Amniotic stem cell (primary cell): ENCODE data around the gene FGD6.
"Not testable (repeated sequence)": the region's sequence is repeated elsewhere in the genome, so short reads cannot be mapped to it uniquely, and the experiment has no call there.

ENCODE experiments used
- DNase-seq: peaks from one replicate; lab custom pipeline; 2025; lab: John Stamatoyannopoulos, UW

FGD6 gene

GRCh38 chr12:95178136-95178535 lies 39.1 kb downstream of the FGD6 start:
- no peak for DNase-seq

DNA sequence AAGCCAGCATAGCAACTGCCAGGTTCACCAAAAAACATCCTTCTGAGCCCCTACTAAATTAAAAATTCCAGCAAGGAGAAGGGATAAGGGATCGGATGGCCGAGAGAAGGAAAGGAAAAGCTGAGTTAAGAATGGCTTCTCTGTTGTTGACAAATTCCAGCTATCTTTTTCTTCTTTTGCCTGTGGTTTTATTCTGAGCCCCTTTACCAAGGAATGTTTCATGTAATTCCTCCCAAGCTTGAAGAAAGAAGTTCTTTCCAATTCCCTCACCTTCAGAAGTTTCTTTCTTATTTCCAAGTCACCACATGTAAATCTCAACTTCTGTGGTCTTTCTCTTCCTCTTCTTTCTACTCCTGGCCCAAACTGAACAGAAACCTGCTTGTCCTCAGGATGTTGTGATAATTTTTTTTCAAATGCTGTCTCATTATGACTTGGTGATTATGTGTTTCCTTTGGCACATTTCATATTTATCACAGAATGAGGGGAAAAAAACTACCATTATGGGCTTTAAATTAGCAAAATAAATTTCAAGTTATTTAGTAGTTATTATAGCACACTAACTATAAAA lies 40.0 kb downstream of the FGD6 start:
- DNase-seq, result no peak

- no peak for DNase-seq
Measured at GRCh38 chr12:95173392-95174251, 43.6 kb downstream of the FGD6 start.

DNA sequence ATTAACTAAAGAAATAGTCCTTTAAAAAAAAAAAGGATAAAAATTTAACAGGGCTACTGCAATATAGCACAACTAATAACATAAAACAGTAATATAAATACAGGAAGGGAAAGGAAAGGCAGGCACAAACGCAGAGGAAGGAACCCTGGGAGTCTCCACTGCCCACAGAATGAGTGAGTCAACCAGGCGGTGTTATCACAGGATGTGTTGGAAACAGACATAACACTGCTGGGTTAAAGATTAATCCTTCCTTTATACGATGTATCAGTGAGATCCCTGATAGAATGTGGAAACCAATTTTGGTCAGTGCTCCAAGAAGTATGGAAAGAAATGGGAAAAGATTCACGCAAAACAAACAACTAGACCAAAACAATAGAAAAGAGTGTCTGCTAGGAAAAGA lies 47.9 kb downstream of the FGD6 start:
- peak; percentile 20 for DNase-seq

- no peak for DNase-seq
Measured at GRCh38 chr12:95168746-95169145, 48.5 kb downstream of the FGD6 start.

DNA sequence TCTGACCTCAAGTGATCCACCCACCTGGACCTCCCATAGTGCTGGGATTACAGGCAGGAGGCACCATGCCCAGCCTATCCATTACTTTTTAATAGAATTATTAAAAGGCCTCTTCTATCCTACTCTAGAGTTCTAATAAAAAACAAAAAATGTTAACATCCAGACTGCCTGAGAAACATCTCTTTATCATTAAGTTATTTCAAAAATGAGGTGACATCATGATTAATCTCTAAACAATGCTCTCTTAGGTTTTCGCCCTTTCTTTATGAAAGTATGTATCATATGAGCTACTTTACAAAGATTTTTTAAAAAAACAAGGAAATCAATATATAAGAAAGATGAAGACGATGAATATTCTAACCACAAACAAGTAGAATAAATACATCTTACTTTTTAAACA lies 52.6 kb downstream of the FGD6 start:
- DNase-seq, result no peak

GRCh38 chr12:95158919-95159318 lies 58.3 kb downstream of the FGD6 start:
- no peak for DNase-seq

- DNase-seq, result no peak
Measured at GRCh38 chr12:95151821-95152220, 65.4 kb downstream of the FGD6 start.

DNA sequence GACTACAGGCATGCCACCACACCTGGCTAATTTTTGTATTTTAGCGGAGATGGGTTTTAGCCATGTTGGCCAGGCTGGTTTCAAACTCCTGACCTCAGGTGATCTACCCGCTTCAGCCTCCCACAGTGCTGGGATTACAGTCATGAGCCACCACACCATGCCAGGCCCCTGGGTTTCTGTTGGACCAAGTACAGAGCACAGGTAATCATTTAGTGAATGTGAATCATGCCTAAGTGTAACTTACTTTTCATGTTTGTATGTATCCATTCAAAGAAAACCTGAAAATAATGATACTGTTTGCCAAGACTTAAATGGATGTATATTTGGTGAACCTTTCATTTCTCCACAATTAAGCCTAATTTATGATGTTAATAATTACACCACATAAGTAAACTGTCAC lies 65.9 kb downstream of the FGD6 start:
- DNase-seq, result no peak

GRCh38 chr12:95150501-95150900 lies 66.8 kb downstream of the FGD6 start:
- DNase-seq, result no peak

- no peak for DNase-seq
Measured at GRCh38 chr12:95147866-95148265, 69.4 kb downstream of the FGD6 start.

- no peak for DNase-seq
Measured at GRCh38 chr12:95146769-95147168, 70.5 kb downstream of the FGD6 start.

- no peak for DNase-seq
Measured at GRCh38 chr12:95143621-95144205, 73.6 kb downstream of the FGD6 start.

DNA sequence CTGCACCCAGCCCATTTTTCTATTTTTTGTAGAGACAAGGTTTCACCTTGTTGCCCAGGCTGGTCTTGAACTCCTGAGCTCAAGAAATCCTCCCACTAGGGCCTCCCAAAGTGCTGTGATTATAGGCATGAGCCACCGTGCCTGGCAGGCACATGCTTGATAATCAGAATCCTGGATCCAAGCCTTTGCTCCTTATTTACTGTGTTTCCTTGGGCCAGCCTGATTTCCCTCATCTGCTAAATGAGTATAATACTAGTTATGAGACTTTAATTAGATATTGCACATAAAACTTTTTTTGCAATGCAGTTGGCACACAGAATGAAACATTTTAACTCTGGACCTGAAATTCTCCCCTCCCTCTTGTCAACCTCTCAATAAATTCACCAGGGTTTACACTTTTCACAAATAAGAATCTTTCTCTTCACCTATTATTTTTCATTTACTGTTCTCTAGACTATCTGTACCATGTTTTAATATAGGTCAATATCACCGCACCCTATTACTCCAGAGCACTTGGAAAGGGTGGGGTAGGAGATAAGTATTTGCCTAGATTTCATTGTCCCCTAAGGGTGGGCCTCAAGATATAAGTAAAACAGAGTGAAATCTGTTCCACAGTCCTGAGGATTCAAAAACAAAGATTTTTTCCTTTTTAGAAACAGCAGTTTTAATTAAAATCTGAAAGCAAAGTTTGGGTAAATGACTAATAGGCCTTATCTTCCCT lies 74.7 kb downstream of the FGD6 start:
- DNase-seq, result no peak

- DNase-seq, result no peak
Measured at GRCh38 chr12:95141310-95141709, 76.0 kb downstream of the FGD6 start.

- DNase-seq, result not testable (repeated sequence)
Measured at GRCh38 chr12:95138031-95138430, 79.2 kb downstream of the FGD6 start.

DNA sequence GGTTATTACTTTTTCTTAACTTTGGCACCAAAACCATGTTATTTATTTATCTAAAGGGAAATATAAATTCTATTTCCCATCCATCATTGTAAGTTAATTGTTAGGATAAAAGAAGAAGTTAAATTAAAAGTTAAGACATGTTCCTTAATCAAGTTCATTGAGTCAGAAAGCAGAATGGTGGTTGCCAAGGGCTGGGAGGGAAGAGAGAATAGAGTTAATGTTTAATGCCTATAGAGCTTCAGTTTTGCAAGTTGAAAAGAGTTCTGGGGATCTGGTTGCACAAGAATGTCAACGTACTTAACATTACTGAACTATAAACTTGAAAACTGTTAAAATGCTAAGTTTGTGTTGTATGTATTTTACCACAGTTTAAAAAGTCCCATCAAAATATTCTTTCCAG lies 80.7 kb downstream of the FGD6 start:
- no peak for DNase-seq

- no peak for DNase-seq
Measured at GRCh38 chr12:95134085-95134484, 83.2 kb downstream of the FGD6 start.

DNA sequence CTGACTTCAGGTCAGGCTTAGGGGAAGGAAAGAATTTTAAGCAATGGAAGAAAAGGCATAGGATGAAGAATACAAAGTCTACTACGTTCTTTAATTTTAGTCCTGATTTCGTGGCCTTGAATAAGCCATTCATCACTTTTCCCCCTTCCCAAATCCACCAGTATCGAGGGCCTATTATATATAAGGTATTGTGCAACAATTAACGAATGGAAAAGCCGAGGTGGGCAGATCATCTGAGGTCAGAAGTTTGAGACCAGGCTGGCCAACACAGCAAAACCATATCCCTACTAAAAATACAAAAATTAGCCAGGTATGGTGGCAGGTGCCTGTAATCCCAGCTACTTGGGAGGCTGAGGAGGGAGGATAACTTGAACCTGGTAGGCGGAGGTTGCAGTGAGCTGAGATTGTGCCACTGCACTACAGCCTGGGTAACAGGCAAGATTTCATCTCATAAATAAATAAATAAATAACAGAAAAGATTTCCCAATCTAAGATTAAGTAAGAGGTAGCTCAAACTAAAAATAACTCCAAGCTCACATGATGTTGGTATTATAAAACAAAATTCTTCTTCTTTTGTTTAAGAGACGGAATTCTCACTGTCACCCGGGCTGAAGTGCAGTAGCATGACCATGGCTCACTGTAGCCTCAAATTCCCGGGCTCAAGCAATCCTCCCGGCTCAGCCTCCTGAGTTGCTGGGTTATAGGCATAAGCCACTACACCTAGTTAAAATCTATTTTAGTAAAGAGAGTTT lies 85.5 kb downstream of the FGD6 start:
- no peak for DNase-seq

- DNase-seq, result no peak
Measured at GRCh38 chr12:95130096-95130495, 87.2 kb downstream of the FGD6 start.

GRCh38 chr12:95129115-95129514 lies 88.2 kb downstream of the FGD6 start:
- no peak for DNase-seq

DNA sequence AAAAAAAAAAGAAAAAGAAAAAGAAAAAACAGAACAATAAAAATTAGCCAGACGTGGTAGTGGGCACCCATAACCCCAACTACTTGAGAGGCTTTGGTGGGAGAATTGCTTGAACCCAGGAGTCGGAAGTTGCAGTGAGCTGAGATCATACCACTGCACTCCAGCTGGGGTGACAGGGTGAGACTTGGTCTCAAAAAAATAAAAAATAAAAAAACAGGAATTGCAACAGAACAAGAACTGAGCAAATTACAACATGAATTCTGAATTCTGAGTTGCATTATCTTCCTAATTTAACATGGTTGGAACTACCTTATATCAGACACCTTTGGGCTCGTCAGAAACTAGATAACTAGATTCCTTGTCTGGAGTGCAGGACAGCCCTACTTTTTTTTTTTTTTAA lies 90.5 kb downstream of the FGD6 start:
- DNase-seq, result no peak
